AG04450 (cell line): ENCODE data around the gene TRIM59. TPM values are rescaled to one million over a fixed set of nuclear protein-coding genes. Genes with fewer than 3 reads are reported as not detected.

ENCODE experiments used
- CTCF ChIA-PET: fragments of 300-600, 350-600 bp; formaldehyde crosslinking; extraction: SDS; loops from one replicate; lab custom pipeline; 2022; ENCODE audit warnings: antibody characterized with exemption, inconsistent platforms; lab: Charles Lee
- POLR2A ChIA-PET: fragments of 350-600 bp; formaldehyde crosslinking; extraction: SDS; loops from one replicate; lab custom pipeline; 2021; ENCODE audit warnings: antibody characterized with exemption, inconsistent platforms; lab: Yijun Ruan, JAX
- DNase-seq: peaks from one replicate; pipeline ENCODE4 v3.0.0-alpha.2; 2011; ENCODE audit warnings: low read depth, low spot score
- H3K27ac ChIP-seq: one replicate; pipeline ENCODE4 v1.5.1; 2012; ENCODE audit warnings: low read depth, low read length, control low read depth
- H3K27me3 ChIP-seq: one replicate; pipeline ENCODE4 v1.6.0; 2012; ENCODE audit warnings: low read length; ENCODE audit not compliant: control insufficient read depth, insufficient read depth
- H3K4me3 ChIP-seq: 2 replicates; pipeline ENCODE4 v1.5.1; 2011; ENCODE audit warnings: mild to moderate bottlenecking, low read depth, low read length, control low read depth
- H3K9me3 ChIP-seq: 2 replicates; pipeline ENCODE4 v1.5.1; 2012; ENCODE audit warnings: low read length; ENCODE audit not compliant: control insufficient read depth, insufficient read depth
- CTCF ChIP-seq: IDR thresholded peaks from 2 replicates; pipeline ENCODE4 v1.5.1; 2011; ENCODE audit warnings: low read depth, low read length, control low read depth, inconsistent platforms
- polyA plus RNA-seq: library from polyadenylated mRNA; depleted of rRNA; stranded (reverse); fragments of >200 nt; gene quantifications from 2 replicates; pipeline ENCODE4 v1.2.3, GENCODE V29; 2011

TRIM59 gene
- polyA plus RNA-seq, 1 experiment, result 15.3 TPM

DNA sequence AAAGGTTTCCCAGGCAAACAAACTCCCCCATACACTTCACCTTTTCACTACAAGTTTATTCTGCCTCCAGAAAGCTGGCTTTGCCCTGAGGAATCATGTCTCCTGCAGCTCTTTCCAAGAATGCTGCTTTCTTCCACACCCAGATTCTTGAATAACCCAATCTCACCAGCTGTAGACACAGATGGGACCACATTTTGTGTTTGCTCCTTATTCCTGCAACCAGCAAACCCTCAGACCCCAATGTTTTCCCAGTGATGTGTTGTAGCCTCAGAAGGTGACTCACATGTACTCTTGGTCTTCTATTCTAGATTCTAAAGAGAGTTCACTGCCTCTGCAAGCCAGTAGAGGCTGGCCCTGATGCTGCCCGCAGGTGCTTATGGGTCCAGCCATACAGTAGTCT lies 23.6 kb upstream of the TRIM59 start:
- no peak for DNase-seq
- Histone ChIP-seq H3K27ac (peak overlapping the region; percentile 69), H3K27me3 (no peaks in the 10 kb centered on the region), H3K4me3 (no peak overlapping the region), H3K9me3 (peaks cover 13% of the 10 kb centered on the region)
- POLR2A ChIA-PET, result interaction anchor here (2.6 kb wide), 1 partner anchor 23 kb away, joined by 14 read pairs; the partner anchor contains the start of gene TRIM59
- no peak for TF ChIP-seq CTCF
- CTCF ChIA-PET, result no interaction called here

DNA sequence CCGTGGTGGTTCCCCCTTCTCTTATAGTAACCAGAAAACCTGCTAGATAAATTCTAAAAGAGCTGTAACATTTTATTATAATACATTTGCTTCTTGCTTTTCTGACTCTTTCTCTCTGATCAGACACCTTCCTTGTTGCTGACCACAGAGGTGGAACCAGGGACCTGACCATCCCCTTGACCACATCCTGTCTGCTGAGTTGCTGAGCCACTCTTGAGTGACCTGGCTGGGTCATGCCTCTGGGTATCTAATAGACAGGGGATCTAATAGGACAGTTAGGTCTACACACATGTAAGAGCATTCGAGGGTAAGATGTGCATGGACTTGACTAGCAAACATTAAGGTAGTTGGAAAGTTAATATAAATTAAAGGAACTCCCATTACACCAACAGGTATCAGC lies 22.8 kb upstream of the TRIM59 start:
- Histone ChIP-seq H3K27ac (no peak overlapping the region), H3K27me3 (no peaks in the 10 kb centered on the region), H3K4me3 (no peak overlapping the region), H3K9me3 (peaks cover 13% of the 10 kb centered on the region)
- TF ChIP-seq CTCF, result no peak
- POLR2A ChIA-PET, result no interaction called here
- DNase-seq, result no peak
- CTCF ChIA-PET, result no interaction called here

DNA sequence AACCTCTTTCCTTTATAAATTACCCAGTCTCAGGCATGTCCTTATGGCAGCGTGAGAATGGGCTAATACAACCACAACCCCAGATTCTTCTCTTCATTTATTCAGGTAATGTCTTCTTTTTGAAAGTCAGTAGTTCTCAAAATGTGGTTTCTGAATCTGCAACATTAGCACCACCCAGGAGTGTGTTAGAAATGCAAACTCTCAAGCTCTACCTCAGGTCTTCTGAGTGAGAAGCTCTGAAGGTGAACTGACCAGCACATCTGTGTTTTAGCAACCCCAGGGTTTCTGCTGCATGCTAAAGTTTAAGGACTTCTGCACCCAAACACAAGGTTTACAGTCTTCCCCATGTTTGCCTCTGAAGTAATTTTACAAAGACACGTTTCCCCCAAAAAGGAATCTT lies 22.3 kb upstream of the TRIM59 start:
- TF ChIP-seq CTCF, result no peak
- Histone ChIP-seq H3K27me3 (no peaks in the 10 kb centered on the region), H3K9me3 (peaks cover 13% of the 10 kb centered on the region), H3K27ac (no peak overlapping the region), H3K4me3 (no peak overlapping the region)
- ChIA-PET CTCF (no interaction called here), POLR2A (no interaction called here)
- no peak for DNase-seq

GRCh38 chr3:160470181-160470580 lies 20.6 kb upstream of the TRIM59 start:
- no peak for DNase-seq
- H3K27ac ChIP-seq, result no peak overlapping the region
- CTCF ChIA-PET, result no interaction called here
- peaks cover 13% of the 10 kb centered on the region for H3K9me3 ChIP-seq
- H3K4me3 ChIP-seq, result no peak overlapping the region
- TF ChIP-seq CTCF, result no peak
- POLR2A ChIA-PET, result no interaction called here
- H3K27me3 ChIP-seq, result no peaks in the 10 kb centered on the region

GRCh38 chr3:160464971-160465370 lies 15.4 kb upstream of the TRIM59 start:
- H3K27me3 ChIP-seq, result no peaks in the 10 kb centered on the region
- TF ChIP-seq CTCF, result no peak
- H3K4me3 ChIP-seq, result no peak overlapping the region
- no peak for DNase-seq
- H3K27ac ChIP-seq, result no peak overlapping the region
- peaks cover 5% of the 10 kb centered on the region; the same call in 1 of the 2 replicates for H3K9me3 ChIP-seq
- ChIA-PET POLR2A (no interaction called here), CTCF (interaction anchor here (1.4 kb wide), 1 partner anchor 433 kb away, joined by 3 read pairs; no protein-coding TSS in a partner anchor)
